ENCODE data around the gene MATN1. TPM values are rescaled to one million over a fixed set of nuclear protein-coding genes. Genes with fewer than 3 reads are reported as not detected.

Gene MATN1
- total RNA-seq, 1 experiment from 2014 or later, result 0.12 TPM

DNA sequence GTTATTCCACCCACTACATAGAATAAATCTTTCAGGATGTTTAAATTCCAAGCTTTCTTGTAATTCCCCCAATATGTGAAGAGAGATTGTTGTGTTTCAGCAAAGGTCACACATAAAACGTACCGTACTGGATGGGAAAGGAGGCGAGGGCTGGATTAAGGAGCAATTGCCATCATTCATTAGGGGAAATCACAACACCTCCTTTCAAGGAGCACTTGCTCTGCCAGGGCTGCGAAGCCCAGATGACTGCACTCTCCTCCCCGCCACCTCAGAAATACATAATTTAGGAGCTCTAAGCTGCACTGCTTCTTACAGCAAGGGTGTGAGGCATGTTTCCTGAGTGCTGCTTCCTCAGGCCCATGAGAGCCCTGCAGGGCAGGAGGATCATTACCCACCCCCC lies 29.6 kb downstream of the MATN1 start:
- CTCF ChIA-PET, result no interaction called here
- no peak overlapping the region for H2AFZ ChIP-seq (ENCODE audit: low read depth, low read length, poor library complexity, severe bottlenecking)

More for the DNA sequence above, 29.6 kb downstream of the MATN1 start:
- Histone ChIP-seq H3K27ac (ENCODE audit: low read depth, low read length) (no peak overlapping the region), H3K27me3 (ENCODE audit: insufficient read depth, low read length) (no peaks in the 10 kb centered on the region), H3K79me2 (ENCODE audit: insufficient read depth, low read length) (no peaks in the 10 kb centered on the region), H3K4me3 (replicated peaks in 1 of 2; ENCODE audit: low read depth in 1 of 2, low read length in 2 of 2) (no peak overlapping the region), H3K4me2 (ENCODE audit: low read length) (no peak overlapping the region), H3K4me1 (ENCODE audit: control insufficient read depth in 1 of 2, insufficient read depth in 2 of 2, low read length in 2 of 2) (peaks cover 0 to 13% of the 10 kb centered on the region in 2 experiments; a peak in 1 of 4 replicates), H3K9me3 (ENCODE audit: control insufficient read depth in 1 of 2, insufficient read depth in 1 of 2, low read depth in 1 of 2, low read length in 2 of 2) (no peaks in the 10 kb centered on the region), H3K9ac (ENCODE audit: low read length) (no peak overlapping the region), H4K20me1 (ENCODE audit: insufficient read depth) (no peaks in the 10 kb centered on the region), H3K36me3 (ENCODE audit: control insufficient read depth in 1 of 2, insufficient read depth in 2 of 2, low read length in 2 of 2) (no peaks in the 10 kb centered on the region), H3K9me2 (ENCODE audit: insufficient read depth) (no peaks in the 10 kb centered on the region)
- ATAC-seq (no peak), DNase-seq (ENCODE audit: low read depth, low spot score) (no peak)
- ChIA-PET RAD21 (ENCODE audit: low non-redundant PET in 1 of 2, low total read pairs in 2 of 2, uncharacterized antibody in 2 of 2, unreplicated experiment in 2 of 2) (no interaction called here), POLR2A (no interaction called here)
- intact Hi-C loops (cut with micrococcal nuclease), result no loop called here
- no peak for TF ChIP-seq EGR1 (IDR thresholded peaks at IDR 0.05; ENCODE audit: low read depth)
- TF ChIP-seq ZBTB33 (IDR thresholded peaks at IDR 0.05; ENCODE audit: extremely low read depth, insufficient replicate concordance, low read length), result no peak
- TF ChIP-seq ELF1 (IDR thresholded peaks at IDR 0.05; ENCODE audit: borderline replicate concordance, low read depth), result no peak
- TF ChIP-seq YY1 (IDR thresholded peaks at IDR 0.05; ENCODE audit: extremely low read depth, insufficient replicate concordance, low read depth, low read length), result no peak
- no peak for TF ChIP-seq JUND (IDR thresholded peaks at IDR 0.05)
- TF ChIP-seq SIN3A (IDR thresholded peaks at IDR 0.05; ENCODE audit: low read depth), result no peak
- no peak for TF ChIP-seq EZH2phosphoT487 (IDR thresholded peaks at IDR 0.05; ENCODE audit: borderline replicate concordance)
- TF ChIP-seq ZFX (IDR thresholded peaks at IDR 0.05), result no peak
- TF ChIP-seq CBX3 (IDR thresholded peaks at IDR 0.05; ENCODE audit: low read depth), result no peak
- TF ChIP-seq ZNF274 (IDR thresholded peaks at IDR 0.05; ENCODE audit: low read depth, low read length), result no peak
- TF ChIP-seq, protein P1, sequence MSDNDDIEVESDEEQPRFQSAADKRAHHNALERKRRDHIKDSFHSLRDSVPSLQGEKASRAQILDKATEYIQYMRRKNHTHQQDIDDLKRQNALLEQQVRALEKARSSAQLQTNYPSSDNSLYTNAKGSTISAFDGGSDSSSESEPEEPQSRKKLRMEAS (IDR thresholded peaks at IDR 0.05), result no peak
- no peak for TF ChIP-seq REST (IDR thresholded peaks at IDR 0.05; ENCODE audit: low read depth)
- TF ChIP-seq SRF (IDR thresholded peaks at IDR 0.05; ENCODE audit: low read depth), result no peak
- TF ChIP-seq RAD21 (IDR thresholded peaks at IDR 0.05; ENCODE audit: low read depth), result no peak
- TF ChIP-seq FOSL1 (IDR thresholded peaks at IDR 0.05; ENCODE audit: low read depth), result no peak
- no peak for TF ChIP-seq EZH2 (IDR thresholded peaks at IDR 0.05)
- TF ChIP-seq TCF7L2 (IDR thresholded peaks at IDR 0.05; ENCODE audit: borderline replicate concordance, extremely low read depth, insufficient read depth, insufficient read length), result no peak
- no TSS peak for BruUV-seq (replicated peaks)
